RWPE2 (cell line): ENCODE measurements around the gene PARD6B.

Experiments
- ATAC-seq: fragments of 200-7000 bp; cut with Tn5 transposase; 3 replicates; pipeline ENCODE4 v1.9.1; 2021; ENCODE audit warnings: low read depth
- DNase-seq: peaks from one replicate; pipeline ENCODE4 v3.0.0-alpha.2; 2020; ENCODE audit warnings: low spot score
- H3K27ac ChIP-seq: fragments of 450-650 bp; 2 replicates; pipeline ENCODE4 v1.5.1; 2017; ENCODE audit warnings: mild to moderate bottlenecking; ENCODE audit not compliant: poor library complexity, severe bottlenecking
- H3K27me3 ChIP-seq: fragments of 250-450 bp; sonication (Bioruptor Pico); 2 replicates; pipeline ENCODE4 v1.5.1; 2021; ENCODE audit warnings: mild to moderate bottlenecking, moderate library complexity; ENCODE audit not compliant: insufficient read depth, poor library complexity, severe bottlenecking
- H3K36me3 ChIP-seq: fragments of 250-450 bp; sonication (Bioruptor Pico); 2 replicates; pipeline ENCODE4 v1.5.1; 2020; ENCODE audit warnings: low read depth, mild to moderate bottlenecking, moderate library complexity
- H3K4me1 ChIP-seq: fragments of 250-450 bp; sonication (Bioruptor Pico); 2 replicates; pipeline ENCODE4 v1.5.1; 2021; ENCODE audit warnings: mild to moderate bottlenecking, moderate library complexity; ENCODE audit not compliant: insufficient read depth, poor library complexity, severe bottlenecking
- H3K4me3 ChIP-seq: fragments of 250-450 bp; sonication (Bioruptor Pico); 2 replicates; pipeline ENCODE4 v1.5.1; 2021; ENCODE audit warnings: mild to moderate bottlenecking, moderate library complexity; ENCODE audit not compliant: severe bottlenecking
- H3K9me3 ChIP-seq: fragments of 250-450 bp; sonication (Bioruptor Pico); 2 replicates; pipeline ENCODE4 v1.5.1; 2021; ENCODE audit warnings: mild to moderate bottlenecking, moderate library complexity; ENCODE audit not compliant: severe bottlenecking
- TF ChIP-seq, protein P1 (sequence below): fragments of 450-650 bp; IDR thresholded peaks from one replicate; pipeline ENCODE4 v1.5.1; 2017; ENCODE audit warnings: mild to moderate bottlenecking, moderate library complexity; ENCODE audit not compliant: poor library complexity, severe bottlenecking

PARD6B gene

DNA sequence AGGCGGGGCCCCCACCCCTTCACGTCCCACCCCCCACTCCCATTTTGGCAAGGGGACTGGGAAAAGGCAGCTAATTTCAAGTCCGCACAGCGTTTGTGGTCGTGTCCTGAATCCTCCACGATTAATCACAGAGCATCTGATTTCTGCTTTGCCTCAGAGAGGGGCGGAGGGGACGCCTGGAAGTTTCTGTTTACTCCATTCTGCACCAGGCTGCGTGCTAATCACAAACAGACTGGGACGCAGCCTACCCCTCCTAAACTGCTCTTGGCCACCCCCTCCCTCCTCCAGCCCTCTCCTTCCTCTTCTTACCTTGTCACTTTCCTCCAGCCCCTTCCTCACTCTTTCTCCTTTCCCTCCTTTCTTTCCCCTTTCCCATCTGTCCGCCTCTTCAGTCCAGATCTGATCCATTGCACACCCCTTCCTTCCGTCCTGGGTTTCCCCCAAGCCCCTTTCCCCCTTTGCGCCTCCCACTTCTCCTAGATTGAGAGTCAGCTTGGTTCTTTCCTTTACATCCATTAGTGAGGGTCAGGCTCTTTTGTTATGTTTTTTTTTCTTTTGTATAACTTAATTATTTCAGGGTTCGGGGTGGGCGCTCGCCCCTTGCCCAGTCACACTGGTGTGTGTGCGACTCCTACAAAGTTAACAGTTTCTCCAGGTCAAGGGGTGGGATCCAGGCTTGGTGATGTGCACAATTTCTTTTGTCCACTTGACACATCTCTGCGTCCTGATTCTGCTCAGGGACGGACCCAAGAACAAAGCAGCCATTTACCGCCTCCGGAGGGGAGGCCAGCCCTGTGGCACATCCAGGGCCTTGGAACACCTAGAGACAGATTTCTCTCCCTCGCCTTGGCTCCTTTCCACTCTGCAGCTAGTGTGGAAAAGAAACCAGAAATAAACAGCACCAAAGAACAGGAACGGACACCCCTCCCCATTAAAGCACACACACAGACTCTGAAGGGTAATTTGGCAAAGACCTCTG, 39.5 kb upstream of the PARD6B start:
- Histone ChIP-seq H3K4me3 (no peak overlapping the region), H3K27me3 (no peaks in the 10 kb centered on the region), H3K36me3 (no peaks in the 10 kb centered on the region), H3K27ac (no peak overlapping the region), H3K4me1 (no peaks in the 10 kb centered on the region), H3K9me3 (no peaks in the 10 kb centered on the region)
- ATAC-seq (0 out of 3 replicates have a peak, but pooled peaks have one; percentile 15), DNase-seq (no peak)
- TF ChIP-seq, protein P1, sequence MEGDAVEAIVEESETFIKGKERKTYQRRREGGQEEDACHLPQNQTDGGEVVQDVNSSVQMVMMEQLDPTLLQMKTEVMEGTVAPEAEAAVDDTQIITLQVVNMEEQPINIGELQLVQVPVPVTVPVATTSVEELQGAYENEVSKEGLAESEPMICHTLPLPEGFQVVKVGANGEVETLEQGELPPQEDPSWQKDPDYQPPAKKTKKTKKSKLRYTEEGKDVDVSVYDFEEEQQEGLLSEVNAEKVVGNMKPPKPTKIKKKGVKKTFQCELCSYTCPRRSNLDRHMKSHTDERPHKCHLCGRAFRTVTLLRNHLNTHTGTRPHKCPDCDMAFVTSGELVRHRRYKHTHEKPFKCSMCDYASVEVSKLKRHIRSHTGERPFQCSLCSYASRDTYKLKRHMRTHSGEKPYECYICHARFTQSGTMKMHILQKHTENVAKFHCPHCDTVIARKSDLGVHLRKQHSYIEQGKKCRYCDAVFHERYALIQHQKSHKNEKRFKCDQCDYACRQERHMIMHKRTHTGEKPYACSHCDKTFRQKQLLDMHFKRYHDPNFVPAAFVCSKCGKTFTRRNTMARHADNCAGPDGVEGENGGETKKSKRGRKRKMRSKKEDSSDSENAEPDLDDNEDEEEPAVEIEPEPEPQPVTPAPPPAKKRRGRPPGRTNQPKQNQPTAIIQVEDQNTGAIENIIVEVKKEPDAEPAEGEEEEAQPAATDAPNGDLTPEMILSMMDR = no peak

DNA sequence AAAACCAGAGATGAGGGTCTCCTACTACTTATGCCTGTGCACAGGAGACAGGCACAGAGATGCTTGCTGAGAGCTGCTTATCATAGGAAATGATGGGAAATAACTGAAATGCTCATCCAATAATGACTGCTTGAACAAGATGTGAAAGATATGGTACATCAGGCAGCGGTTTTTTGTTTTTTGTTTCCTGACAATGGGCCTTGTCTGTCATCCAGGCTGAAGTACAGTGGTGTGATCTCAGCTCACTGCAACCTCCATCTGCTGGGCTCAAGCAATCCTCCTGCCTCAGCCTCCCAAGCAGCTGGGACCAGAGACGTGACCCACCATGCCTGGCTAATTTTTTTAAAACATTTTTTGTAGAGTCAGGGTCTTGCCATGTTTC, 38.8 kb upstream of the PARD6B start:
- ATAC-seq = no peak
- H3K36me3 ChIP-seq = no peaks in the 10 kb centered on the region
- H3K4me3 ChIP-seq = no peak overlapping the region
- DNase-seq = no peak
- no peaks in the 10 kb centered on the region for H3K4me1 ChIP-seq
- no peaks in the 10 kb centered on the region for H3K9me3 ChIP-seq
- no peaks in the 10 kb centered on the region for H3K27me3 ChIP-seq
- no peak overlapping the region for H3K27ac ChIP-seq
- TF ChIP-seq, protein P1 = no peak

DNA sequence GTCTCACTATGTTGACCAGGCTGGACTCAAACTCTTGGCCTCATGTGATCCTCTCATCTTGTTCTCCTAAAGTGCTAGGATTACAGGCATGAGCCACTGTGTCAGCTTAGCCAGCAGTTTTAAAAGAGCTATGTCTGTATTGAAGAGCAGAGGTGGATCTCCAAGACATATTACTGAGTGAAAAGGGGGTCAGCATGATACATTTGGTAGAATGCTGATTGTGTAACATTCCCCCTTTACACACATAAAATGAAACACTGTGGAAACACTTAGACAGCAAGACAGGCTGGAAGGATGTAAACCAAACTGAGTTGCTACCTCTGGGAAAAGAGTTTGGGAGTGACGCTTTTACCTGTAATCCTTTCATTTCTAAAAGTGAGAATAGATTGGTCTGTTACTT, 38.4 kb upstream of the PARD6B start:
- ATAC-seq = no peak

DNA sequence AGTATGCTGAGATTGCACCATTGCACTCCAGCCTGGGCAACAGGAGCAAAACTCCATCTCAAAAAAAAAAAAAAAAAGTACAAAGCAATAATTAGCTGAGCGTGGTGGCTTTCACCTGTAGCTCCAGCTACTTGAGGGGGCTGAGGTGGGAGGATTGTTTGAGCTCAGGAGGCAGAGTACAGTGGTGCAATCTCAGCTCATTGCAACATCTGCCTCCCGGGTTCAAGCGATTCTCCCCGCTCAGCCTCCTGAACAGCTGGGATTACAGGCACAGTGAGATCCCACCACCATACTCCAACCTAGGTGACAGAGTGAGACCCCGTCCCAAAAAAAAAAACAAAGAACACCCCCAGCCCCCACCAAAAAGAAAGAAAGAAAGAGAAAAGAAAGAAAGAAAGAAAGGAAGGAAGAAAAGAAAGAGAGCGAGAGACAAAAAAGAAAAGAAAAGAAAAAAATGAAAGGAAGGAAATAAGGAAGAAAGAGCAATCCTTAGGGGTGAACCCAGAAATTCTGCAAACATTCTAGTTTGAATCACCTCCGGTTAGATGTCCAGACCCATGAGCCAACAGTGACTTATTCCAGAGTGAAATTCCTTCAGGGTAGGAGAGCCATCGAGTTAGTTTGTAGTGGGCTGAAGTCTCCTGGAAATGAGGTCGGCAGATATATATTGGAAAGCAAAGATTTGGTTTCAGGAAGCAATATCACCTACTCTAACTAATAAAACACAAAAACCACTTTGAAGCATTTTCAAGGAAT, 36.8 kb upstream of the PARD6B start:
- no peaks in the 10 kb centered on the region for H3K27me3 ChIP-seq
- no peaks in the 10 kb centered on the region for H3K9me3 ChIP-seq
- H3K27ac ChIP-seq = no peak overlapping the region
- DNase-seq (no peak), ATAC-seq (peak; percentile 53)
- H3K4me3 ChIP-seq = no peak overlapping the region
- no peaks in the 10 kb centered on the region for H3K36me3 ChIP-seq
- TF ChIP-seq, protein P1 = no peak
- H3K4me1 ChIP-seq = no peaks in the 10 kb centered on the region

More for the DNA sequence above, 38.4 kb upstream of the PARD6B start:
- TF ChIP-seq, protein P1 = no peak
- no peaks in the 10 kb centered on the region for H3K4me1 ChIP-seq
- H3K9me3 ChIP-seq = no peaks in the 10 kb centered on the region
- no peak for DNase-seq
- no peaks in the 10 kb centered on the region for H3K27me3 ChIP-seq
- H3K36me3 ChIP-seq = no peaks in the 10 kb centered on the region
- H3K4me3 ChIP-seq = no peak overlapping the region
- H3K27ac ChIP-seq = no peak overlapping the region
